Keratinocyte (primary cell): ENCODE measurements around the gene WDR77. TPM values are rescaled to one million over a fixed set of nuclear protein-coding genes. Genes with fewer than 3 reads are reported as not detected.

Source experiments
- DNase-seq: peaks from one replicate; pipeline ENCODE4 v3.0.0-alpha.2; 2011; ENCODE audit warnings: low read depth, missing footprints, low spot score
- FAIRE-seq: peaks from 2 replicates; lab custom pipeline; 2011; peaks lifted over from hg19 to GRCh38; lab: Jason Lieb, UNC
- H2AFZ ChIP-seq: 2 replicates; pipeline ENCODE4 v1.6.0; 2012; ENCODE audit warnings: low read length, control low read depth, inconsistent platforms; ENCODE audit not compliant: control insufficient read depth
- H3K27ac ChIP-seq: 2 replicates; pipeline ENCODE4 v1.5.1; 2011; ENCODE audit warnings: low read length; ENCODE audit not compliant: control insufficient read depth, insufficient read depth
- H3K27me3 ChIP-seq: 3 replicates; pipeline ENCODE4 v1.6.0; 2011; ENCODE audit warnings: low read length; ENCODE audit not compliant: control insufficient read depth, insufficient read depth; ENCODE audit errors: extremely low read depth
- H3K36me3 ChIP-seq, 2 experiments: 2 replicates in 1 of 2; 3 replicates in 1 of 2; pipeline ENCODE4 v1.5.1; 2011; ENCODE audit warnings: low read length in 2 of 2, mild to moderate bottlenecking in 1 of 2; ENCODE audit not compliant: control insufficient read depth in 2 of 2, insufficient read depth in 2 of 2; ENCODE audit errors: extremely low read depth in 1 of 2
- H3K4me1 ChIP-seq: 3 replicates; pipeline ENCODE4 v1.5.1; 2011; ENCODE audit warnings: low read length; ENCODE audit not compliant: control insufficient read depth, insufficient read depth; ENCODE audit errors: extremely low read depth
- H3K4me2 ChIP-seq: 3 replicates; pipeline ENCODE4 v1.6.0; 2011; ENCODE audit warnings: low read depth, low read length; ENCODE audit not compliant: control insufficient read depth, insufficient read depth; ENCODE audit errors: extremely low read depth
- H3K4me3 ChIP-seq, 3 experiments: fragments of 200-600 bp in 1 of 3; sonication (generic) in 1 of 3; 2 replicates in 2 of 3; 3 replicates in 1 of 3; pipeline ENCODE4 v1.5.1; 2011 to 2016; ENCODE audit warnings: low read length in 3 of 3, mild to moderate bottlenecking in 3 of 3, control low read depth in 2 of 3, inconsistent platforms in 1 of 3, low read depth in 1 of 3, mixed read lengths in 1 of 3, mixed run types in 1 of 3, moderate library complexity in 1 of 3; ENCODE audit not compliant: control insufficient read depth in 2 of 3, insufficient read depth in 2 of 3; ENCODE audit errors: extremely low read depth in 1 of 3
- H3K79me2 ChIP-seq: 2 replicates; pipeline ENCODE4 v1.6.0; 2012; ENCODE audit warnings: low read length; ENCODE audit not compliant: control insufficient read depth, insufficient read depth
- H3K9ac ChIP-seq: 3 replicates; pipeline ENCODE4 v1.6.0; 2011; ENCODE audit warnings: low read length; ENCODE audit not compliant: control insufficient read depth, insufficient read depth; ENCODE audit errors: extremely low read depth
- H3K9me1 ChIP-seq: 3 replicates; pipeline ENCODE4 v1.6.0; 2011; ENCODE audit warnings: low read length; ENCODE audit not compliant: control insufficient read depth, insufficient read depth; ENCODE audit errors: extremely low read depth
- H3K9me3 ChIP-seq: 2 replicates; pipeline ENCODE4 v1.5.1; 2012; ENCODE audit warnings: low read depth, low read length; ENCODE audit not compliant: control insufficient read depth
- H4K20me1 ChIP-seq: 3 replicates; pipeline ENCODE4 v1.6.0; 2011; ENCODE audit warnings: low read length; ENCODE audit not compliant: control insufficient read depth, insufficient read depth; ENCODE audit errors: extremely low read depth
- EZH2 ChIP-seq: IDR thresholded peaks from one replicate; pipeline ENCODE4 v1.6.1; 2012; ENCODE audit warnings: inconsistent platforms, mild to moderate bottlenecking, low read length, moderate library complexity
- dilution Hi-C: fragments of 300-500 bp; cut with MboI; formaldehyde crosslinking; loops from one replicate; pipeline ENCODE4 v1.7.0; 2020; ENCODE audit warnings: low sequenced_read_pairs; ENCODE audit not compliant: extremely low pct_ligation_motif_present
- polyA plus RNA-seq, 5 experiments: library from polyadenylated mRNA; depleted of rRNA in 3 of 5; stranded (reverse) in 3 of 5; stranded (forward) in 1 of 5; unstranded in 1 of 5; fragments of >200 nt; gene quantifications; 1 replicate in 1 of 5; 2 replicates in 3 of 5; 3 replicates in 1 of 5; pipeline versions ENCODE4 v1.2.1 to v1.2.3, GENCODE V29; 2011 to 2012; ENCODE audit warnings: missing spikeins in 2 of 5, low read depth in 1 of 5, low replicate concordance in 1 of 5
- TF ChIP-seq, protein P1 (sequence below), 3 experiments: IDR thresholded peaks in 1 of 3; conservative IDR thresholded peaks in 1 of 3; optimal IDR thresholded peaks in 1 of 3; 2 replicates in 2 of 3; 3 replicates in 1 of 3; pipeline versions ENCODE3 to v1.5.1; 2011; ENCODE audit warnings: low read length in 3 of 3, mild to moderate bottlenecking in 3 of 3, moderate library complexity in 2 of 3, control low read depth in 1 of 3, inconsistent platforms in 1 of 3; ENCODE audit not compliant: insufficient read depth in 2 of 3; ENCODE audit errors: extremely low read depth in 1 of 3

Gene WDR77
- polyA plus RNA-seq, 1 donor (not counting 4 experiments of a cell fraction or from before 2014, with no cell fraction given): 110 TPM

GRCh38 chr1:111448482-111448917 is 556 bp downstream of the WDR77 start:
- peaks cover 29% of the 10 kb centered on the region for H3K4me1 ChIP-seq
- H3K27ac ChIP-seq: peak overlapping the region; percentile 76
- peak overlapping the region; percentile 30 for H2AFZ ChIP-seq
- peaks cover 6% of the 10 kb centered on the region for H4K20me1 ChIP-seq
- DNase-seq: no peak
- TF ChIP-seq EZH2: no peak
- TF ChIP-seq, protein P1, sequence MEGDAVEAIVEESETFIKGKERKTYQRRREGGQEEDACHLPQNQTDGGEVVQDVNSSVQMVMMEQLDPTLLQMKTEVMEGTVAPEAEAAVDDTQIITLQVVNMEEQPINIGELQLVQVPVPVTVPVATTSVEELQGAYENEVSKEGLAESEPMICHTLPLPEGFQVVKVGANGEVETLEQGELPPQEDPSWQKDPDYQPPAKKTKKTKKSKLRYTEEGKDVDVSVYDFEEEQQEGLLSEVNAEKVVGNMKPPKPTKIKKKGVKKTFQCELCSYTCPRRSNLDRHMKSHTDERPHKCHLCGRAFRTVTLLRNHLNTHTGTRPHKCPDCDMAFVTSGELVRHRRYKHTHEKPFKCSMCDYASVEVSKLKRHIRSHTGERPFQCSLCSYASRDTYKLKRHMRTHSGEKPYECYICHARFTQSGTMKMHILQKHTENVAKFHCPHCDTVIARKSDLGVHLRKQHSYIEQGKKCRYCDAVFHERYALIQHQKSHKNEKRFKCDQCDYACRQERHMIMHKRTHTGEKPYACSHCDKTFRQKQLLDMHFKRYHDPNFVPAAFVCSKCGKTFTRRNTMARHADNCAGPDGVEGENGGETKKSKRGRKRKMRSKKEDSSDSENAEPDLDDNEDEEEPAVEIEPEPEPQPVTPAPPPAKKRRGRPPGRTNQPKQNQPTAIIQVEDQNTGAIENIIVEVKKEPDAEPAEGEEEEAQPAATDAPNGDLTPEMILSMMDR (optimal IDR thresholded peaks at IDR 0.05 in 1 of 3, IDR thresholded peaks at IDR 0.05 in 1 of 3, conservative IDR thresholded peaks at IDR 0.05 in 1 of 3; ENCODE audit: extremely low read depth in 1 of 3, insufficient read depth in 2 of 3, low read length in 3 of 3): no peak
- H3K79me2 ChIP-seq: peaks cover 79% of the 10 kb centered on the region
- no peaks in the 10 kb centered on the region for H3K9me3 ChIP-seq
- no peaks in the 10 kb centered on the region for H3K9me1 ChIP-seq
- H3K36me3 ChIP-seq: peaks cover 12 to 22% of the 10 kb centered on the region in 2 experiments
- dilution Hi-C loops: no loop called here
- no peaks in the 10 kb centered on the region for H3K27me3 ChIP-seq
- H3K4me2 ChIP-seq: peak overlapping the region; percentile 89
- peak overlapping the region; percentile 93 to 98 (median 93) for H3K4me3 ChIP-seq
- peak overlapping the region; percentile 92 for H3K9ac ChIP-seq
- no peak for FAIRE-seq

GRCh38 chr1:111446967-111447892 is 1.8 kb downstream of the WDR77 start:
- no peak for DNase-seq
- Histone ChIP-seq H3K4me2 (peak overlapping the region; percentile 89), H3K79me2 (peaks cover 68% of the 10 kb centered on the region), H4K20me1 (peaks cover 6% of the 10 kb centered on the region), H3K9ac (peak overlapping the region; percentile 40), H3K4me3 (peak overlapping the region; percentile 93 to 98 (median 93)), H3K36me3 (peaks cover 16 to 34% of the 10 kb centered on the region in 2 experiments), H3K27ac (peak overlapping the region; percentile 4), H3K4me1 (peaks cover 29% of the 10 kb centered on the region), H3K9me1 (no peaks in the 10 kb centered on the region), H3K9me3 (no peaks in the 10 kb centered on the region), H2AFZ (no peak overlapping the region), H3K27me3 (no peaks in the 10 kb centered on the region)
- dilution Hi-C loops: no loop called here
- TF ChIP-seq, protein P1 (optimal IDR thresholded peaks at IDR 0.05 in 1 of 3, IDR thresholded peaks at IDR 0.05 in 1 of 3, conservative IDR thresholded peaks at IDR 0.05 in 1 of 3; ENCODE audit: extremely low read depth in 1 of 3, insufficient read depth in 2 of 3, low read length in 3 of 3): no peak
- TF ChIP-seq EZH2: no peak
- FAIRE-seq: no peak
